ENCODE data around the gene FRMD1. TPM values are rescaled to one million over a fixed set of nuclear protein-coding genes. Genes with fewer than 3 reads are reported as not detected.

FRMD1 gene
- total RNA-seq, 1 experiment from 2014 or later, result 0.57 TPM

GRCh38 chr6:168037242-168037641, 41.8 kb downstream of the FRMD1 start:
- Mint-ChIP-seq H3K4me3 (no peak overlapping the region), H3K4me1 (peaks cover 20% of the 10 kb centered on the region), H3K27me3 (ENCODE audit: low read depth) (peaks cover 21% of the 10 kb centered on the region), H3K27ac (no peak overlapping the region), H3K36me3 (peaks cover 44% of the 10 kb centered on the region), H3K9me3 (peaks cover 39% of the 10 kb centered on the region)
- no peak for ATAC-seq
- TF ChIP-seq ZNF232 (CRISPR knock-in tag; IDR thresholded peaks at IDR 0.05), result no peak
- TF ChIP-seq FOXP1 (CRISPR knock-in tag; IDR thresholded peaks at IDR 0.05; ENCODE audit: borderline replicate concordance), result no peak
- TF ChIP-seq ATF1 (CRISPR knock-in tag; IDR thresholded peaks at IDR 0.05), result no peak
- no peak for TF ChIP-seq E2F5 (CRISPR knock-in tag; IDR thresholded peaks at IDR 0.05)
- no peak for TF ChIP-seq TP53 (CRISPR knock-in tag; IDR thresholded peaks at IDR 0.05)
- no peak for TF ChIP-seq AFF4 (CRISPR knock-in tag; IDR thresholded peaks at IDR 0.05; ENCODE audit: borderline replicate concordance)
- TF ChIP-seq KAT7 (CRISPR knock-in tag; IDR thresholded peaks at IDR 0.05; ENCODE audit: borderline replicate concordance), result no peak
- no peak for TF ChIP-seq RELA (CRISPR knock-in tag; IDR thresholded peaks at IDR 0.05; ENCODE audit: borderline replicate concordance)
- no peak for TF ChIP-seq OVOL2 (CRISPR knock-in tag; IDR thresholded peaks at IDR 0.05; ENCODE audit: borderline replicate concordance)
- TF ChIP-seq ZNF281 (CRISPR knock-in tag; IDR thresholded peaks at IDR 0.05), result no peak
- TF ChIP-seq EMX1 (CRISPR knock-in tag; IDR thresholded peaks at IDR 0.05), result no peak
- no peak for TF ChIP-seq ZBTB21 (CRISPR knock-in tag; IDR thresholded peaks at IDR 0.05; ENCODE audit: borderline replicate concordance)
- TF ChIP-seq HMGXB4 (CRISPR knock-in tag; IDR thresholded peaks at IDR 0.05), result no peak
- no peak for TF ChIP-seq ARID4B (CRISPR knock-in tag; IDR thresholded peaks at IDR 0.05; ENCODE audit: borderline replicate concordance)
- no peak for TF ChIP-seq ZNF121 (CRISPR knock-in tag; IDR thresholded peaks at IDR 0.05)
- ChIA-PET POLR2A (no interaction called here), CTCF (no interaction called here)
- DNase-seq (ENCODE audit: low spot score), result no peak
